ENCODE results near the gene DAPP1. TPM values are rescaled to one million over a fixed set of nuclear protein-coding genes. Genes with fewer than 3 reads are reported as not detected.

Gene DAPP1
- total and polyA plus RNA-seq, 2 of the 8 experiments (the other 6 are each of a cell fraction or from before 2014, with no cell fraction given) = not detected

DNA sequence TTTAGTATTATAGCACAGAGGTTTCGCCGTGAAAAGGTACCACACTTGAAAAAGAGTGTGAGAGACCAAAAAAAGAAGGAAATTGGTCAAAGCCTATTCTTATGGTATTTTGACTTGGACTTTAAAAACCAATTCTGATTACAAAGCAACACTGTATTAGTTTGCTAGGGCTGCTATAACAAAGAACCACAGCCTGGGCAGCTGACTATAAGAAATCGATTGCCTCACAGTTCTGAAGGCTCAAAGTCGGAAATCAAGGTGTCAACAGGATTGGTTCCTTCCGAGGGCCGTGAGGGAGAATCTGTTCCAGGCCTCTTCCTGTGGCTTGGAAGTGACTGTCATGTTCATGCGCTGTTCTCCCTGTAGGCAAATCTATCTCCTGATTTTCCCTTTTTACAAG, 17.9 kb downstream of the DAPP1 start:
- POLR2A ChIA-PET (ENCODE audit: partially characterized antibody) = no interaction called here
- Histone ChIP-seq H3K79me1 (ENCODE audit: low read depth, low read length) (no peaks in the 10 kb centered on the region), H3K4me2 (ENCODE audit: insufficient read depth in 1 of 2, low read depth in 2 of 2, low read length in 2 of 2) (no peak overlapping the region), H3K79me2 (ENCODE audit: control insufficient read depth in 1 of 2, insufficient read depth in 2 of 2, low read length in 2 of 2) (no peaks in the 10 kb centered on the region), H4K91ac (replicated peaks; ENCODE audit: insufficient read length, low read length) (no peak overlapping the region), H3K9ac (replicated peaks in 1 of 4; ENCODE audit: extremely low read depth in 1 of 4, low read depth in 3 of 4, low read length in 3 of 4) (no peak overlapping the region), H3K4ac (replicated peaks; ENCODE audit: insufficient read length, low read depth, low read length) (no peak overlapping the region), H2BK15ac (ENCODE audit: low read length) (no peak overlapping the region), H2BK120ac (replicated peaks; ENCODE audit: low read depth, low read length) (no peak overlapping the region), H3K23me2 (ENCODE audit: low read depth, low read length) (no peaks in the 10 kb centered on the region), H2BK20ac (ENCODE audit: low read length) (no peak overlapping the region), H3K27me3 (replicated peaks in 1 of 4; ENCODE audit: control insufficient read depth in 3 of 4, extremely low read depth in 1 of 4, insufficient read depth in 3 of 4, low read length in 3 of 4) (no peaks in the 10 kb centered on the region), H2AK5ac (ENCODE audit: low read depth, low read length) (no peak overlapping the region), H4K8ac (ENCODE audit: extremely low read depth, insufficient read depth, low read length) (no peak overlapping the region), H2BK5ac (ENCODE audit: low read depth, low read length) (no peak overlapping the region), H3K23ac (ENCODE audit: insufficient read length) (no peak overlapping the region), H3K9me3 (ENCODE audit: insufficient read depth in 2 of 2, low read depth in 1 of 2, low read length in 1 of 2) (no peaks in the 10 kb centered on the region), H3K4me3 (ENCODE audit: extremely low read depth in 1 of 4, insufficient read depth in 2 of 4, low read depth in 3 of 4, low read length in 4 of 4) (no peak overlapping the region), H3K14ac (ENCODE audit: insufficient read length) (no peak overlapping the region), H2AFZ (ENCODE audit: low read length) (no peak overlapping the region), H2BK12ac (ENCODE audit: low read depth, low read length) (no peak overlapping the region), H3K27ac (ENCODE audit: low read depth, low read length) (no peak overlapping the region), H3K4me1 (replicated peaks in 1 of 4; ENCODE audit: control insufficient read depth in 3 of 4, insufficient read depth in 4 of 4, low read length in 3 of 4) (no peaks in the 10 kb centered on the region), H4K5ac (ENCODE audit: insufficient read length, low read depth, low read length) (no peak overlapping the region), H3K18ac (ENCODE audit: extremely low read depth, low read length) (no peak overlapping the region), H4K20me1 (replicated peaks in 1 of 2; ENCODE audit: control insufficient read depth in 1 of 2, insufficient read depth in 2 of 2, low read length in 2 of 2) (no peaks in the 10 kb centered on the region), H3K36me3 (ENCODE audit: control insufficient read depth in 2 of 4, insufficient read depth in 4 of 4, low read length in 3 of 4) (no peaks in the 10 kb centered on the region), H3K56ac (replicated peaks; ENCODE audit: insufficient read length, low read depth, low read length) (no peak overlapping the region)
- 84% methylated on average over 7 of the region's 7 CpGs; no CpG with 5 or more reads in 1 of the 2 experiments for WGBS, 2 experiments (ENCODE audit: extremely low coverage in 1 of 2, insufficient coverage in 1 of 2, insufficient read length in 1 of 2, insufficient replicate concordance in 2 of 2, low coverage in 1 of 2, low lambda C conversion rate in 2 of 2, missing lambda C conversion rate in 1 of 2)
- no peak for DNase-seq (ENCODE audit: low read depth in 1 of 2, low spot score in 2 of 2)
- TF ChIP-seq CHD2 (IDR thresholded peaks at IDR 0.05; ENCODE audit: low read length) = no peak
- TF ChIP-seq BRCA1 (IDR thresholded peaks at IDR 0.05; ENCODE audit: low read depth, low read length) = no peak
- TF ChIP-seq, protein P1, sequence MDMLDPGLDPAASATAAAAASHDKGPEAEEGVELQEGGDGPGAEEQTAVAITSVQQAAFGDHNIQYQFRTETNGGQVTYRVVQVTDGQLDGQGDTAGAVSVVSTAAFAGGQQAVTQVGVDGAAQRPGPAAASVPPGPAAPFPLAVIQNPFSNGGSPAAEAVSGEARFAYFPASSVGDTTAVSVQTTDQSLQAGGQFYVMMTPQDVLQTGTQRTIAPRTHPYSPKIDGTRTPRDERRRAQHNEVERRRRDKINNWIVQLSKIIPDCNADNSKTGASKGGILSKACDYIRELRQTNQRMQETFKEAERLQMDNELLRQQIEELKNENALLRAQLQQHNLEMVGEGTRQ (IDR thresholded peaks at IDR 0.05; ENCODE audit: low read length) = no peak
- TF ChIP-seq POLR2A (IDR thresholded peaks at IDR 0.05; ENCODE audit: control extremely low read depth in 1 of 2, low read depth in 2 of 2, low read length in 2 of 2) = no peak
- no peak for TF ChIP-seq EP300 (IDR thresholded peaks at IDR 0.05; ENCODE audit: borderline replicate concordance in 1 of 2, low read depth in 2 of 2, low read length in 2 of 2)
- TF ChIP-seq FOSL1 (IDR thresholded peaks at IDR 0.05; ENCODE audit: insufficient read depth, low read depth, low read length) = no peak
- TF ChIP-seq EGR1 (IDR thresholded peaks at IDR 0.05; ENCODE audit: borderline replicate concordance, low read depth, low read length) = no peak
- TF ChIP-seq SRF (IDR thresholded peaks at IDR 0.05; ENCODE audit: low read depth, low read length) = no peak
- no peak for TF ChIP-seq TBP (IDR thresholded peaks at IDR 0.05; ENCODE audit: low read depth, low read length)
- TF ChIP-seq NANOG (IDR thresholded peaks at IDR 0.05; ENCODE audit: insufficient read depth, low read depth, low read length, poor library complexity, severe bottlenecking) = no peak
- no peak for TF ChIP-seq GABPA (IDR thresholded peaks at IDR 0.05; ENCODE audit: borderline replicate concordance, insufficient read depth, low read length)
- TF ChIP-seq SUZ12 (IDR thresholded peaks at IDR 0.05; ENCODE audit: low read length) = no peak
- TF ChIP-seq POLR2AphosphoS5 (IDR thresholded peaks at IDR 0.05; ENCODE audit: low read depth, low read length) = no peak
- CTCF ChIA-PET (ENCODE audit: partially characterized antibody) = interaction anchor here (1.4 kb wide), 1 partner anchor 50 kb away, joined by 3 read pairs; no protein-coding TSS in a partner anchor
- no peak for FAIRE-seq

Data from H1 (cell line).